Osteoblast (primary cell): ENCODE results near the gene GOLT1B. TPM values are rescaled to one million over a fixed set of nuclear protein-coding genes. Genes with fewer than 3 reads are reported as not detected.

Experiments
- DNase-seq: peaks from one replicate; pipeline ENCODE4 v3.0.0; 2011; ENCODE audit warnings: low spot score, mixed read lengths; ENCODE audit not compliant: insufficient read length; ENCODE audit errors: missing footprints
- H2AFZ ChIP-seq: 2 replicates; pipeline ENCODE4 v1.6.0; 2011; ENCODE audit warnings: mild to moderate bottlenecking, low read length
- H3K27ac ChIP-seq: 2 replicates; pipeline ENCODE4 v1.5.1; 2011; ENCODE audit warnings: mild to moderate bottlenecking, low read depth, low read length, moderate library complexity
- H3K27me3 ChIP-seq: 2 replicates; pipeline ENCODE4 v1.6.0; 2012; ENCODE audit warnings: mild to moderate bottlenecking, control low read depth, inconsistent platforms, low read length, moderate library complexity; ENCODE audit not compliant: insufficient read depth
- H3K36me3 ChIP-seq: 2 replicates; pipeline ENCODE4 v1.5.1; 2011; ENCODE audit warnings: mild to moderate bottlenecking, low read length, control low read depth, moderate library complexity; ENCODE audit not compliant: insufficient read depth
- H3K4me1 ChIP-seq: 2 replicates; pipeline ENCODE4 v1.5.1; 2011; ENCODE audit warnings: mild to moderate bottlenecking, low read length, control low read depth, moderate library complexity; ENCODE audit not compliant: insufficient read depth
- H3K4me2 ChIP-seq: 2 replicates; pipeline ENCODE4 v1.6.0; 2011; ENCODE audit warnings: mild to moderate bottlenecking, low read length; ENCODE audit not compliant: insufficient read depth
- H3K4me3 ChIP-seq: fragments of 200-600 bp; sonication (generic); 3 replicates; pipeline ENCODE4 v1.5.1; 2012; ENCODE audit warnings: mild to moderate bottlenecking, low read length, inconsistent platforms; ENCODE audit not compliant: insufficient read depth
- H3K79me2 ChIP-seq: 2 replicates; pipeline ENCODE4 v1.6.0; 2012; ENCODE audit warnings: mild to moderate bottlenecking, low read length, control low read depth, inconsistent platforms; ENCODE audit not compliant: insufficient read depth
- H3K9me3 ChIP-seq: 2 replicates; pipeline ENCODE4 v1.5.1; 2011; ENCODE audit warnings: low read depth, low read length, control low read depth
- H4K20me1 ChIP-seq: 2 replicates; pipeline ENCODE4 v1.6.0; 2012; ENCODE audit warnings: mild to moderate bottlenecking, low read length, control low read depth; ENCODE audit not compliant: insufficient read depth
- CTCF ChIP-seq: IDR thresholded peaks from 2 replicates; pipeline ENCODE4 v1.5.1; 2011; ENCODE audit warnings: mild to moderate bottlenecking, low read depth, low read length, moderate library complexity; ENCODE audit errors: extremely low read depth
- total RNA-seq: library from RNA; depleted of rRNA; stranded (reverse); fragments of >200 nt; gene quantifications from 2 replicates; pipeline ENCODE4 v1.2.3, GENCODE V29; 2012

Gene GOLT1B
- total RNA-seq, 1 donor, result 254 TPM

GRCh38 chr12:21561158-21561557 is 59.6 kb downstream of the GOLT1B start:
- H2AFZ ChIP-seq, result no peak overlapping the region
- H3K79me2 ChIP-seq, result no peaks in the 10 kb centered on the region
- H3K36me3 ChIP-seq, result no peaks in the 10 kb centered on the region
- TF ChIP-seq CTCF, result no peak
- H3K9me3 ChIP-seq, result no peaks in the 10 kb centered on the region
- no peak overlapping the region for H3K27ac ChIP-seq
- no peak for DNase-seq
- H3K27me3 ChIP-seq, result no peaks in the 10 kb centered on the region
- H3K4me2 ChIP-seq, result no peak overlapping the region
- no peaks in the 10 kb centered on the region for H4K20me1 ChIP-seq
- no peak overlapping the region for H3K4me3 ChIP-seq
- peaks cover 7% of the 10 kb centered on the region for H3K4me1 ChIP-seq

- no peaks in the 10 kb centered on the region for H3K9me3 ChIP-seq
- no peak for TF ChIP-seq CTCF
- H3K4me2 ChIP-seq, result no peak overlapping the region
- H3K4me3 ChIP-seq, result no peak overlapping the region
- H2AFZ ChIP-seq, result no peak overlapping the region
- no peak for DNase-seq
- no peaks in the 10 kb centered on the region for H3K36me3 ChIP-seq
- peaks cover 7% of the 10 kb centered on the region for H3K4me1 ChIP-seq
- no peaks in the 10 kb centered on the region for H3K79me2 ChIP-seq
- H3K27me3 ChIP-seq, result no peaks in the 10 kb centered on the region
- no peak overlapping the region for H3K27ac ChIP-seq
- no peaks in the 10 kb centered on the region for H4K20me1 ChIP-seq
Observed at GRCh38 chr12:21562859-21563258, 61.3 kb downstream of the GOLT1B start.

- Histone ChIP-seq H3K27me3 (no peaks in the 10 kb centered on the region), H3K79me2 (no peaks in the 10 kb centered on the region), H3K36me3 (no peaks in the 10 kb centered on the region), H3K4me2 (no peak overlapping the region), H3K4me1 (no peaks in the 10 kb centered on the region), H3K9me3 (no peaks in the 10 kb centered on the region), H3K4me3 (no peak overlapping the region), H4K20me1 (no peaks in the 10 kb centered on the region), H3K27ac (no peak overlapping the region), H2AFZ (no peak overlapping the region)
- no peak for DNase-seq
- no peak for TF ChIP-seq CTCF
Observed at GRCh38 chr12:21566223-21566906, 64.8 kb downstream of the GOLT1B start.

GRCh38 chr12:21566907-21567394 is 65.4 kb downstream of the GOLT1B start:
- no peaks in the 10 kb centered on the region for H3K36me3 ChIP-seq
- no peak overlapping the region for H3K4me3 ChIP-seq
- H3K4me1 ChIP-seq, result no peaks in the 10 kb centered on the region
- H4K20me1 ChIP-seq, result no peaks in the 10 kb centered on the region
- H3K27me3 ChIP-seq, result no peaks in the 10 kb centered on the region
- H3K4me2 ChIP-seq, result no peak overlapping the region
- no peak for DNase-seq
- no peaks in the 10 kb centered on the region for H3K79me2 ChIP-seq
- no peak overlapping the region for H3K27ac ChIP-seq
- no peak overlapping the region for H2AFZ ChIP-seq
- H3K9me3 ChIP-seq, result no peaks in the 10 kb centered on the region
- no peak for TF ChIP-seq CTCF

Other genes starting within 250 kb of the GOLT1B start
- not detected in 2 replicates for gene SLCO1A2, start 166.9 kb upstream of the GOLT1B start, total RNA-seq
- not detected in 2 replicates for gene IAPP, start 128.9 kb upstream of the GOLT1B start, total RNA-seq
- 15.6 and 22.8 TPM in 2 replicates for gene PYROXD1, start 64.1 kb upstream of the GOLT1B start, total RNA-seq
- gene RECQL, start 154 bp upstream of the GOLT1B start, total RNA-seq, result 83.6 and 99.9 TPM in 2 replicates
- 1.2 and 2.9 TPM in 2 replicates for gene SPX, start 24.5 kb downstream of the GOLT1B start, total RNA-seq
- not detected in 2 replicates for gene GYS2, start 103.1 kb downstream of the GOLT1B start, total RNA-seq
- gene LDHB, start 156.1 kb downstream of the GOLT1B start, total RNA-seq, result 382 and 422 TPM in 2 replicates